Gastroesophageal sphincter (tissue), 4 donors: Measurements from ENCODE around the gene PAGR1. TPM values are rescaled to one million over a fixed set of nuclear protein-coding genes. Genes with fewer than 3 reads are reported as not detected.

Experiments
- ATAC-seq: fragments of 150-250 bp; one replicate; pipeline ENCODE4 v1.9.1; 2016; ENCODE audit warnings: mild to moderate bottlenecking, moderate library complexity
- H3K27ac ChIP-seq, 4 donors: fragments of 200-600 bp; sonication (generic) in 3 of 4; 1 replicate in 3 of 4; 2 replicates in 1 of 4; pipeline ENCODE4 v1.5.1; 2016 to 2019
- H3K27me3 ChIP-seq: fragments of 200-600 bp; sonication (generic); one replicate; pipeline ENCODE4 v1.5.1; 2019
- H3K36me3 ChIP-seq, 2 donors: fragments of 200-600 bp; sonication (generic); one replicate each; pipeline ENCODE4 v1.5.1; 2019; ENCODE audit warnings: control low read depth in 1 of 2
- H3K4me1 ChIP-seq, 3 donors: fragments of 200-600 bp; sonication (generic); 1 replicate in 2 of 3; 2 replicates in 1 of 3; pipeline ENCODE4 v1.5.1; 2016 to 2019; ENCODE audit warnings: control low read depth in 2 of 3
- H3K4me3 ChIP-seq, 2 donors: fragments of 200-600 bp; sonication (generic); one replicate each; pipeline ENCODE4 v1.5.1; 2019; ENCODE audit warnings: mild to moderate bottlenecking in 1 of 2, moderate library complexity in 1 of 2
- H3K9me3 ChIP-seq, 3 donors: fragments of 200-600 bp; sonication (generic); one replicate each; pipeline ENCODE4 v1.5.1; 2017 to 2019; ENCODE audit warnings: control low read depth in 2 of 3
- CTCF ChIP-seq, 4 experiments: fragments of 200-600 bp in 2 of 4; fragments of 450-650 bp in 2 of 4; sonication (generic) in 1 of 4; IDR thresholded peaks; one replicate each; pipeline ENCODE4 v1.5.1; 2017 to 2019; ENCODE audit warnings: antibody characterized with exemption in 4 of 4, mild to moderate bottlenecking in 2 of 4, moderate library complexity in 2 of 4
- EP300 ChIP-seq: sonication (generic); formaldehyde crosslinking; IDR thresholded peaks from one replicate; pipeline ENCODE4 v1.6.1; 2017; ENCODE audit warnings: antibody characterized with exemption, mild to moderate bottlenecking
- POLR2A ChIP-seq, 2 donors: fragments of 450-650 bp; IDR thresholded peaks; one replicate each; pipeline ENCODE4 v1.6.1; 2017; ENCODE audit warnings: antibody characterized with exemption in 2 of 2, mild to moderate bottlenecking in 2 of 2, moderate library complexity in 1 of 2
- POLR2AphosphoS5 ChIP-seq: sonication (generic); formaldehyde crosslinking; IDR thresholded peaks from one replicate; pipeline ENCODE4 v1.6.1; 2017; ENCODE audit warnings: antibody characterized with exemption
- WGBS, 2 donors: methylation state at CpG; one replicate each; pipeline ENCODE4 v1.1.5; 2018; ENCODE audit warnings: low coverage in 1 of 2; 5-methylcytosine and 5-hydroxymethylcytosine counted together
- total RNA-seq, 4 donors: library from RNA; depleted of rRNA; stranded (reverse); fragments of >200 nt; gene quantifications; one replicate each; pipeline ENCODE4 v1.1.0, GENCODE V29; 2016

PAGR1 gene
- total RNA-seq, 4 donors from 2014 or later: 19.3 to 29.6 (median 20.2) TPM

DNA sequence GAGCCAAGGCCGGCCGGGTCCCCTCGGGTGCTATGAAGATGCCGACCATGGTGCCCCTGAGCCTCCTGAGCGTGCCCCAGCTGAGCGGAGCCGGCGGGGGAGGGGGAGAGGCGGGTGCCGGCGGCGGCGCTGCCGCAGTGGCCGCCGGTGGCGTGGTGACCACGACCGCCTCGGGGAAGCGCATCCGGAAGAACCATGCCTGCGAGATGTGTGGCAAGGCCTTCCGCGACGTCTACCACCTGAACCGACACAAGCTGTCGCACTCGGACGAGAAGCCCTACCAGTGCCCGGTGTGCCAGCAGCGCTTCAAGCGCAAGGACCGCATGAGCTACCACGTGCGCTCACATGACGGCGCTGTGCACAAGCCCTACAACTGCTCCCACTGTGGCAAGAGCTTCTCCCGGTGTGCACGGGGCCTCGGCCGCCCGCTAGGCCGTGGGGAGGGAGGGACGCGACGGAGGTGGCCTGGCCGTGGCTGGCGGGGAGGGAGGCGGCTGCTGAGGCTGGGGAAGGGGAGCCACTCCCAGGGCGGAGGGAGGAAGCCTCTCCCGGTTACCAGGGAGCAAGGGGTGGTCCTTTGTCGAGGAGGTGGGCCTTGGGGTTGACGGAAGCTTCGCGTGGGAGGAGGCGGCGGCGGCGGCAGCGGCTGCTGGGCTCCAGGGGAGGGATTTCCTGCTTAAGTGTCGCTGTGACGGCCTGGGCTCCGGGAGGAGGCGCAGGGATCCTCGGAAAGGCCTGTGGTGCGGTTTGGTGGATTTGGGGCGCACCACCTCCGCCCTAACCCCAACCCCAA is 8.3 kb upstream of the PAGR1 start:
- Histone ChIP-seq H3K4me1 (peaks cover 7 to 68% (median 35%) of the 10 kb centered on the region in 3 donors), H3K36me3 (peaks cover 0 to 21% of the 10 kb centered on the region in 2 donors), H3K4me3 (peak overlapping the region; percentile 21 to 90), H3K9me3 (no peaks in the 10 kb centered on the region), H3K27me3 (no peaks in the 10 kb centered on the region), H3K27ac (peak overlapping the region; percentile 73 to 98 (median 98))
- peak; percentile 47 for ATAC-seq
- 0% methylated on average over 7 of the region's 69 CpGs; no CpG with 5 or more reads in 1 of the 2 donors for WGBS, 2 donors
- TF ChIP-seq POLR2AphosphoS5 (peak; percentile 75), CTCF (IDR thresholded peaks at IDR 0.05) (peak in 3 of 4 experiments; percentile 30 to 57 (median 43)), EP300 (no peak), POLR2A (IDR thresholded peaks at IDR 0.05) (peak; percentile 15 to 24)

GRCh38 chr16:29808219-29808900 is 7.6 kb upstream of the PAGR1 start:
- Histone ChIP-seq H3K27ac (peak overlapping the region; percentile 73 to 98 (median 98)), H3K4me1 (peaks cover 7 to 76% (median 42%) of the 10 kb centered on the region in 3 donors), H3K4me3 (peak overlapping the region; percentile 21 to 90), H3K9me3 (no peaks in the 10 kb centered on the region), H3K36me3 (peaks cover 0 to 21% of the 10 kb centered on the region in 2 donors), H3K27me3 (no peaks in the 10 kb centered on the region)
- TF ChIP-seq EP300 (no peak), CTCF (IDR thresholded peaks at IDR 0.05) (no peak), POLR2AphosphoS5 (no peak), POLR2A (IDR thresholded peaks at IDR 0.05) (no peak)
- ATAC-seq: no peak
- WGBS, 2 donors: 18 to 26% methylated on average over 10 to 19 of the region's 25 CpGs

GRCh38 chr16:29809031-29809747 is 6.8 kb upstream of the PAGR1 start:
- no peaks in the 10 kb centered on the region for H3K27me3 ChIP-seq
- WGBS, 2 donors: no CpG with 5 or more reads among the region's 31 CpGs

More at GRCh38 chr16:29809031-29809747, 6.8 kb upstream of the PAGR1 start:
- peak overlapping the region in 3 of 4 donors; percentile 98 for H3K27ac ChIP-seq
- peak overlapping the region in 1 of 2 donors; percentile 90 for H3K4me3 ChIP-seq
- no peak for ATAC-seq
- peaks cover 7 to 77% (median 46%) of the 10 kb centered on the region in 3 donors for H3K4me1 ChIP-seq
- H3K36me3 ChIP-seq: peaks cover 0 to 21% of the 10 kb centered on the region in 2 donors
- no peak for TF ChIP-seq EP300
- TF ChIP-seq POLR2A (IDR thresholded peaks at IDR 0.05): no peak
- TF ChIP-seq CTCF (IDR thresholded peaks at IDR 0.05): no peak
- TF ChIP-seq POLR2AphosphoS5: no peak
- no peaks in the 10 kb centered on the region for H3K9me3 ChIP-seq
